Astrocyte of the spinal cord (primary cell): ENCODE measurements around the gene ZNF641.

Experiments
- DNase-seq: peaks from one replicate; pipeline ENCODE4 v3.0.0; 2011; ENCODE audit warnings: low read depth, low spot score
- H3K4me3 ChIP-seq: 2 replicates; pipeline ENCODE4 v1.5.1; 2011; ENCODE audit warnings: low read depth, mild to moderate bottlenecking, low read length, moderate library complexity
- in situ Hi-C: cut with HindIII; loops from 2 replicates; pipeline ENCODE4 v1.10.0; 2017; ENCODE audit warnings: low sequenced_read_pairs
- TF ChIP-seq, protein P1 (sequence below): IDR thresholded peaks from 2 replicates; pipeline ENCODE4 v1.5.1; 2012; ENCODE audit warnings: low read depth, mild to moderate bottlenecking, low read length, inconsistent platforms

ZNF641 gene

DNA sequence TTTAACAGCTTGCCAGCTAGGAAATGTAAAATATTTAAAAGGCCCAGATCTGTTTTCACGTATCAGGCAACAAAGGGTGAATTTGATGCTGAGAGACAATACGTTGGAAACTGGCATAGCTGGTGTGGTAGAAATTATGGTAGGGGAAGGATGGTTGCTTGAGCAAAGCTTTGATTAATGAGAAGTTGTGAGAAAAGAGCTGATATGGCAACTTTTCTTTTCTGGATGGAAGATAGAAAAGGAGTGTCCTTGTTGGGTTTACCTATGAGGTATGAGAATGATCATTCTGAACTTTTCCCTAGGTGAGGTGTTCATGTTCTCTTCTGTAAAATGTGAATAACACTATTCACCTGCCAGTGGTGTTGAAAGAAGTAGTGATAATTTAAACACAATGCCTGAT is 34.2 kb downstream of the ZNF641 start:
- in situ Hi-C loops = no loop called here
- TF ChIP-seq, protein P1, sequence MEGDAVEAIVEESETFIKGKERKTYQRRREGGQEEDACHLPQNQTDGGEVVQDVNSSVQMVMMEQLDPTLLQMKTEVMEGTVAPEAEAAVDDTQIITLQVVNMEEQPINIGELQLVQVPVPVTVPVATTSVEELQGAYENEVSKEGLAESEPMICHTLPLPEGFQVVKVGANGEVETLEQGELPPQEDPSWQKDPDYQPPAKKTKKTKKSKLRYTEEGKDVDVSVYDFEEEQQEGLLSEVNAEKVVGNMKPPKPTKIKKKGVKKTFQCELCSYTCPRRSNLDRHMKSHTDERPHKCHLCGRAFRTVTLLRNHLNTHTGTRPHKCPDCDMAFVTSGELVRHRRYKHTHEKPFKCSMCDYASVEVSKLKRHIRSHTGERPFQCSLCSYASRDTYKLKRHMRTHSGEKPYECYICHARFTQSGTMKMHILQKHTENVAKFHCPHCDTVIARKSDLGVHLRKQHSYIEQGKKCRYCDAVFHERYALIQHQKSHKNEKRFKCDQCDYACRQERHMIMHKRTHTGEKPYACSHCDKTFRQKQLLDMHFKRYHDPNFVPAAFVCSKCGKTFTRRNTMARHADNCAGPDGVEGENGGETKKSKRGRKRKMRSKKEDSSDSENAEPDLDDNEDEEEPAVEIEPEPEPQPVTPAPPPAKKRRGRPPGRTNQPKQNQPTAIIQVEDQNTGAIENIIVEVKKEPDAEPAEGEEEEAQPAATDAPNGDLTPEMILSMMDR = no peak
- H3K4me3 ChIP-seq = no peak overlapping the region
- DNase-seq = no peak

DNA sequence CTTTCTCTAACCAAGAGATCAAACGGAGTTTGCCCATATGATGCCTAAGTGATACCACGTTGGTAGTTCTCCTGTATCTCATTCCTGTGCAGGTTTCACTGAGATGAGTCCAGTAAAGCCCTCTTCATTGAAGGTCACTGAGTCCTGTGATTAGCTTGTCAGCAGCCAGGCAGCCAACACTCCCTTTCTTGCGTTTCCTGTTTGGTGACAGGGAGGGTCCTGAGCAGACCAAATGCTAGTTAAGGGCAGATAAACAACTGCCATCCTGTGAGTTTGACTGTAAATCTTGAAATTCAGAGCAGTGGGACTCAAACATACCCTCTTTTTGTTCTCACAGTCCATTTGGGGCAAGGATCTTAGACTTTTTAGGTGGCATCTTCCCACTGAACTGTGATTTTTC is 39.4 kb downstream of the ZNF641 start:
- in situ Hi-C loops = no loop called here
- no peak overlapping the region for H3K4me3 ChIP-seq
- no peak for DNase-seq
- TF ChIP-seq, protein P1 = no peak

DNA sequence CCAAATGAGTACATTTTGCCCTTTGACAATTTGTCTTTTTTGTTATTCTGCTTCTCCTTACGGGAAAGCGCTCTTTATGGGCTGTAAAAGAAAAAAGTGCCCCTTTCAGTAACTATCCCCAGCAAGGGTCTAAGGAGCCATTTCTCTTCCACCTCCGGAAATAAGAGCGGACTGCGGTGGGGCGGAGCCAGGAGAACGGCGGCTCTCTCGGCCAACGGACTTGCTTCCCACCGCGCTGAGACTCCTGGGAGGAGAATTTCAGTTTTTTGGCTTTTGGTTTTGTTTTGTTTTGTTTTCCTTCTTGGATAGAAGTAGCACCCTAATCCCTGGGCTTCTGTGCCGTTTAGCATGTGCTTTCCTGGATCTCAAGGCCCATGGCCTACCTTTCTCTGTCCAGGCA is 43.5 kb downstream of the ZNF641 start:
- no peak overlapping the region for H3K4me3 ChIP-seq
- TF ChIP-seq, protein P1 = no peak
- DNase-seq = no peak
- in situ Hi-C loops = no loop called here

DNA sequence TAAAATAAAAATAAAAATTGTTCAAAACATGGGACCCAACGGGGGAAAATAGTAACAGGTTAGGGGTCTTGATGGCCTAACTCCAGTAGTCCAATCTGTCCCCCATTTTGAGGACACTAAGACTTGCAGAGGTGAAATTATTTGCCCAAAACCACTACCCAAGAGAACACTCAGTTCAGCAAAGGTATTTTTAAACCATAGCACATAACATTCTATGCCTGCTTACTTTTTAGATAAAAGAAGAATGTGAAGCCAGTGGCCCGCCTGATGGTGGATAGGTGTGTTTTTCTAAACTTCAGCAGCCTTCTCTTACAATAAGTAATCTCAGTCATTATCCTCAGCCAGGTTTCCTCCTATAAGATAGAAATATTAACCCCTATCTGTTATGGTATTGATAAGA is 45.5 kb downstream of the ZNF641 start:
- in situ Hi-C loops = no loop called here
- TF ChIP-seq, protein P1 = no peak

DNA sequence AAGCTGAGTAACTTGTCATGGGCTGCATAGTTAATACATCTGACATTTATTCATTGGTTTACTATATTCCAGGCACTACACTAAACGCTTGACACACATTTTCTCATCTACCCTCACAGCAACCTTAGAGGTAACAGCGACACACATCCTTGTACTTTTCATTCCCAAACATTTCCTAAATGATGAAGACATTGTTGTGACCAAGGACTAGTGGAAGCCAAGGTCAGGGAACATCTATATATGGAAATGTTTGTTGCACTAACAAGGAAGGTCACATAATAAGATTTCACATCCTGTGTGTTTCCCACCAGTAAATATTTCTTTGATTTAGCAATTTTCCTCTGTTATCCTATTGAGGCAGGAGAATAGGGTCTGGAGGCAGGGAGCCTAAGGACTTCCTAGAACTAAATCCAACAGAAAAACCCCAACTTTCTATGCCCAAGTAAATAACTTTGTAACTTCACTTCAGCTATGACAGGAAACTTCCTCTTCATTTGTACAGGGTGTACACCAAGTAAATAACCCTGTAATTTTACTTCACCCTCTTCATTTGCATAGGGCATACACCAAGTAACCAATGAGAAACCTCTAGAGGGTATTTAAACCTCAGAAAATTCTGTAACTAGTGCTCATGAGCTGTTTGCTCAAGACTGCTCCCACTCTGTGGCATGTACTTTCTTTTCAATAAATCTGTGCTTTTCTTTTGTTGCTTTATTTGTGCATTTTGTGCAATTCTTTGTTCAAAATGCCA is 48.4 kb downstream of the ZNF641 start:
- no peak for DNase-seq
- TF ChIP-seq, protein P1 = no peak
- H3K4me3 ChIP-seq = no peak overlapping the region
- in situ Hi-C loops = no loop called here

More for the DNA sequence above, 45.5 kb downstream of the ZNF641 start:
- DNase-seq = no peak
- no peak overlapping the region for H3K4me3 ChIP-seq

DNA sequence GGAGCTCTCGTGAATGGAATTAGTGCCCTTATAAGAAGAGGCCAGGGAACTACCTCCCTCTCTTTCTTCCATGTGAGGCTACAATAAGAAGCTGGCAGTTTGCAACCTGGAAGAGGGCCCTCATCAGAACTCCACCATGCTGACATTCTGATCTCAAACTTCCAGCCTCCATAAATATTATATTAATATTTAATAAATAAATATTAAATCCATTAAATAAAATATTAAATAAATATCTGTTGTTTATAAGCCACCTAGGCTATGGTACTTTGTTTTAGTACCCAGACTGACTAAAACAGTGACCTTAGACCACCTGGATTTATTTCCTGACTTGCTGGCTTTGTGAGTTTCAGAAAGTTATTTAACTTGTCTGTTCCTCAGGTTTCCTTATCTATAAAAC is 49.9 kb downstream of the ZNF641 start:
- in situ Hi-C loops = no loop called here

More for the DNA sequence above, 49.9 kb downstream of the ZNF641 start:
- no peak for DNase-seq
- TF ChIP-seq, protein P1 = no peak
- H3K4me3 ChIP-seq = no peak overlapping the region
